ENCODE results near the gene VSIG1.

VSIG1 gene

GRCh38 chrX:108044554-108045256 is at the start of gene VSIG1:
TSS of gene VSIG1 (plus strand) at chrX:108045065. CDS start at chrX:108045131, 66 bp downstream.
- DNase-seq: no peak

- no peak for DNase-seq
These were observed 48.7 kb upstream of the VSIG1 start for GRCh38 chrX:107996124-107996523.

- DNase-seq: no peak
These were observed 44.1 kb upstream of the VSIG1 start for GRCh38 chrX:108000751-108001150.

GRCh38 chrX:108001218-108001814 is 43.5 kb upstream of the VSIG1 start:
- DNase-seq: peak in 2 of 4 experiments; percentile 1 to 3

GRCh38 chrX:108018656-108019381 is 26.0 kb upstream of the VSIG1 start:
- DNase-seq: peak in 2 of 4 experiments; percentile 1 to 9

- DNase-seq: no peak
These were observed 25.4 kb upstream of the VSIG1 start for GRCh38 chrX:108019382-108019875.

GRCh38 chrX:108020631-108021030 is 24.2 kb upstream of the VSIG1 start:
- DNase-seq: no peak

- no peak for DNase-seq
These were observed 22.3 kb upstream of the VSIG1 start for GRCh38 chrX:108022491-108023089.

GRCh38 chrX:108025376-108025775 is 19.5 kb upstream of the VSIG1 start:
- DNase-seq: no peak

- DNase-seq: no peak
These were observed 18.8 kb upstream of the VSIG1 start for GRCh38 chrX:108025954-108026600.

- DNase-seq: no peak
These were observed 16.0 kb upstream of the VSIG1 start for GRCh38 chrX:108028854-108029253.

GRCh38 chrX:108029928-108030711 is 14.7 kb upstream of the VSIG1 start:
- no peak for DNase-seq

- DNase-seq: no peak
These were observed 11.9 kb upstream of the VSIG1 start for GRCh38 chrX:108032944-108033343.

- no peak for DNase-seq
These were observed 11.0 kb upstream of the VSIG1 start for GRCh38 chrX:108033890-108034289.

- no peak for DNase-seq
These were observed 10.1 kb upstream of the VSIG1 start for GRCh38 chrX:108034725-108035124.

- DNase-seq: no peak
These were observed 8.4 kb upstream of the VSIG1 start for GRCh38 chrX:108036298-108036973.

- no peak for DNase-seq
These were observed 4.8 kb downstream of the VSIG1 start for GRCh38 chrX:108049649-108050048.

GRCh38 chrX:108053218-108053617 is 8.4 kb downstream of the VSIG1 start:
- DNase-seq: no peak

- no peak for DNase-seq
These were observed 10.7 kb downstream of the VSIG1 start for GRCh38 chrX:108055546-108055945.

- no peak for DNase-seq
These were observed 14.9 kb downstream of the VSIG1 start for GRCh38 chrX:108059801-108060200.

GRCh38 chrX:108064001-108064400 is 19.1 kb downstream of the VSIG1 start:
- no peak for DNase-seq
